NCI-H1417 treated with DMSO at 0.1 percent for 48 hours (cell line): ENCODE measurements around the gene TMEFF2.
A peak's percentile ranks its signal among the peaks of the same experiment; 100 is the strongest.

Experiments
- DNase-seq: peaks from one replicate; lab custom pipeline; 2025; lab: John Stamatoyannopoulos, UW

The TMEFF2 gene

GRCh38 chr2:191968120-191968519 is 226.6 kb downstream of the TMEFF2 start:
- DNase-seq: no peak

GRCh38 chr2:191965733-191966132 is 229.0 kb downstream of the TMEFF2 start:
- DNase-seq: no peak

- DNase-seq: no peak
These were observed 233.2 kb downstream of the TMEFF2 start for GRCh38 chr2:191961556-191961955.

GRCh38 chr2:191959209-191959608 is 235.5 kb downstream of the TMEFF2 start:
- no peak for DNase-seq

- no peak for DNase-seq
These were observed 236.5 kb downstream of the TMEFF2 start for GRCh38 chr2:191957996-191958860.

- DNase-seq: no peak
These were observed 240.3 kb downstream of the TMEFF2 start for GRCh38 chr2:191954451-191954850.

GRCh38 chr2:191952515-191953270 is 242.0 kb downstream of the TMEFF2 start:
- DNase-seq: no peak

GRCh38 chr2:191951832-191952231 is 242.9 kb downstream of the TMEFF2 start:
- no peak for DNase-seq

GRCh38 chr2:191951376-191951775 is 243.4 kb downstream of the TMEFF2 start:
- DNase-seq: no peak

GRCh38 chr2:191950132-191950874 is 244.4 kb downstream of the TMEFF2 start:
- no peak for DNase-seq

- DNase-seq: no peak
These were observed 247.5 kb downstream of the TMEFF2 start for GRCh38 chr2:191947235-191947634.

GRCh38 chr2:191946471-191947182 is 248.1 kb downstream of the TMEFF2 start:
- no peak for DNase-seq

- no peak for DNase-seq
These were observed 249.1 kb downstream of the TMEFF2 start for GRCh38 chr2:191945623-191946022.

- no peak for DNase-seq
These were observed 252.0 kb downstream of the TMEFF2 start for GRCh38 chr2:191942739-191943103.

- no peak for DNase-seq
These were observed 252.5 kb downstream of the TMEFF2 start for GRCh38 chr2:191942090-191942738.

- no peak for DNase-seq
These were observed 253.3 kb downstream of the TMEFF2 start for GRCh38 chr2:191941376-191941929.

- peak; percentile 49 for DNase-seq
These were observed 256.0 kb downstream of the TMEFF2 start for GRCh38 chr2:191938779-191939178.

GRCh38 chr2:191936882-191937405 is 257.8 kb downstream of the TMEFF2 start:
- no peak for DNase-seq

GRCh38 chr2:191935247-191935646 is 259.5 kb downstream of the TMEFF2 start:
- DNase-seq: no peak

GRCh38 chr2:191933307-191934105 is 261.2 kb downstream of the TMEFF2 start:
- DNase-seq: no peak
